Measurements from ENCODE around the gene TMEM164.

TMEM164 gene

DNA sequence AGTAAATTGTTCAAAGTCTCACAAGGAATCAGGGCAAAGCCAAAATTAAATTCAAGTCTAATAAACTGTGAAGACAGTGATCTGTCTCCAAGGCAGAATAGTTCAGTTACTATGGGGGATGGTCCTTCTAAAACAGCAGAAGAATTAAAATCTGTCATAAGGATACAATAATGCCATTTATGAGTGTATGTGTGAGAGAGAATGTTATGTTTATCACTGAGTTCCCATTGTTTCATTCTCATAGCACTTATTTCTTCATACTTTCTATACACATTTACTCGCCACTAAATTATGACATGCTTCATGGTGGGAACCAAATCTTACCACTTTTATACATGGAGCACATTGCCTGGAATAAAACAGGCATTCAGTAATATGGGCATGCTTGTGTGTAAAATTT is 212.5 kb downstream of the TMEM164 start:
- DNase-seq, result no peak

DNA sequence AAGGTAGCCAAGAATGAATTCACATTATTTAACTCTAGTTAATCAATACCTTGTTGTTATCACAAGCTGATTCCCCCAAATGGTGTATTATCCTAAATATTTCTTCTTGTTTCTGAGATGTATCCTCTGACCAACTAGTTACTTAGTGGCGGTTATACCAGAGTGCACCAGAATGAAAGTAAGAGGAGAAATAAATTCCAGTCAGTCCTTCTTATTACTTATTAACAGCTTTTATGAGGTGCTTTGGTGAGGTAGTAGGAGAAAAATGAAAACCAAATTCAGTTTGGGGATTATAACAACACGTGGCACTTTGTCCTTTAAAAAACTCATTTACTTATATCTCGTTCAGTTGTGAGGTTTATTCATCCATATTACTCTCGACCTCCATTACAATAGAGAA is 213.1 kb downstream of the TMEM164 start:
- DNase-seq, result no peak

GRCh38 chrX:110218591-110218990 is 215.7 kb downstream of the TMEM164 start:
- no peak for DNase-seq

- no peak for DNase-seq
These were observed 217.0 kb downstream of the TMEM164 start for GRCh38 chrX:110219920-110220319.

- DNase-seq, result no peak
These were observed 219.8 kb downstream of the TMEM164 start for GRCh38 chrX:110222497-110223257.

DNA sequence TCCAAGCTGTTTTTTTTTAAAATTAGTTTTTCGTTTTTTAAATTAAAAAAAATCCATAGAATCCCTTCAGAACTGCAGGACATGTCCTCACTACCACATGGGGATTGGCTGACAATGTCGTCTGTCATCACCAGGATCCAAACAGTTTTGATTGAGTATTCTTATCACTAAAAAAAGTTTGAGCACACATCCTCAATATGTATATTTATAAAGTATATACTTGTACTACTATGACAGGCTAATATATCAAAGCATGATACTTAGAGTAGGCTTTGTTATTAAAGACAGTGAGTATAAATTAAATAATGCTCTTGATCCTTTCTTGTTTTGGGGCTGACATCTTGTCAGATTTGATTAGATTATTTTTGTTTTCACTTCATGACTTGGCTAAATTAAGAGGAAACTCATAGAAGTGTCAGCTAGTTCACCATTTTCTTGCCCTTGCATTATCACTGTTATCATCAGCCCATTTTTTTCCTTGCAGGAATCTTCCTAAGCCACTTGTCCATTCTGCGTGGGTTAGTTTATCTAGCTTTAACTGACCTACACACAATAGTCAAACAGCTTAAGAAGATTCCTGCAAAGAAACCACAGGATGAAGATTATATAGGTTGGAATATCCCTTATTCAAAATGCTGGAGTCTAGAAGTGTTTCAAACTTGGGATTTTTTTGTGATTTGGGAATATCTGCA is 222.2 kb downstream of the TMEM164 start:
- no peak for DNase-seq

DNA sequence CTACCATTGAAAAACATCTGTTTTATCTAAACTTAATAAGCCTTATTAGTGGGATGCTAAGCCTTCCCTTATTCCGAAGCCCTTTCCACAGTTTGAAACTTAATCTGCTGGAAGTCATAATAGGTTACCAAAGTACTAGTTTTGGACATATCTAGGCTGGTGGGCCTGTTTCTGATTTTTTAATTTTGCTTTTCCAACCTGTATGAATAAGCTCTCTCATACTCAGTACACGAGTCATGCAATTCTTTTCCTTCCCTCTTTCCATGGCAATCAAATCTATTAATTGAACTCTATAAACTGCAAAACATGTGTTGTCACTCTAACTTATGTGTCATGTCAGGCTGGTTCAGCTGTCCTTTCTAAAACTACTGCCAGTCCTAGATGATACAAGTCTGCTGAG is 224.0 kb downstream of the TMEM164 start:
- no peak for DNase-seq

All from activated CD4-positive, alpha-beta T cell treated with anti-CD3 and anti-CD28 coated beads, Interleukin-2, Interleukin-6, amounts not matched to agents 100 ng/mL and 50 ng/mL, durations not matched to agents 16 hours and 8 hours (primary cell).